SKM-1 (cell line): Measurements from ENCODE around the gene PNPLA2.
A peak's percentile ranks its signal among the peaks of the same experiment; 100 is the strongest.

Source experiments
- DNase-seq: peaks from one replicate; lab custom pipeline; 2025; ENCODE audit not compliant: unreplicated experiment; lab: John Stamatoyannopoulos, UW

The PNPLA2 gene

DNA sequence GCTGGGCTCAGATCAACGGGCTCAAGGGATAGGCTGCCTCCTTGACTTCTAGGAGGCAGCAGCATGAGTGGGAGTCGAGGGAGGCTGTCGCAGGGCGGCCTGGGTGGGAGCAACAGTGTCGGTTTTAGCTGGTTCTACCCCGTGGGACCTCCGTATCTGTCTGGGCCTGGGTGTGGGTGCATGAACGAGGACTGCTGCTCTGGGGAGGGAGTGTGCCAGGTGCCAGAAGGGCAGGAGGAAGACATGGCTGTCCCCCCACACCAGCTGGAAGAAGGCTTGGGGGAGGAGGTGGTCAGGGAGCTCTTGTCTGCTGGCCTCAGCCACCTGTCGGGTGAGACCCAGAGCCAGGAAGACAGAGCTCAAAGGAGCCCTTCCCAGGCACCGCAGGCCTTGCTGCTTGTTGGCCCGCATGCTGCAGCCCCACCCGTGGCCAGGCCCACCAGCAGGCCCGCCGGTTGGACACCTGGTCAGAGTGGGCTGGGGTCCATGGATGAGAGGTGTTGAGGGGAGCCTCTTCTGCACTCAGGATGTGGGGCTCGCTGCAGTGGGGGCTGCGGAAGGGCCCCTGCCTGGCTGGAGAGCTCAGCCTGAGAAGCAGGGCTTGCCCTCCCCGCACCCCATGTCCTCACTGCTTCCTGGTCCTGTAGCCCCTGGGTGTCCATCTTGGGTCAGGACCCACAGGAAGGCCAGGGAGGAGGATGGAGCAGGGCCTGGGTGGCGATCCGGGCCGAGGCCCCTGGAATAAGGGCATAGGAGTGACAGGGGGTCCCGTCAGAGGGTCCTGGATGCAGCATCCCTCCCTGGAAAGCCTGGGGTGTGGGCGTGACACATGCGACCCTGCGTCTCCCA, 32.3 kb upstream of the PNPLA2 start:
- no peak for DNase-seq

DNA sequence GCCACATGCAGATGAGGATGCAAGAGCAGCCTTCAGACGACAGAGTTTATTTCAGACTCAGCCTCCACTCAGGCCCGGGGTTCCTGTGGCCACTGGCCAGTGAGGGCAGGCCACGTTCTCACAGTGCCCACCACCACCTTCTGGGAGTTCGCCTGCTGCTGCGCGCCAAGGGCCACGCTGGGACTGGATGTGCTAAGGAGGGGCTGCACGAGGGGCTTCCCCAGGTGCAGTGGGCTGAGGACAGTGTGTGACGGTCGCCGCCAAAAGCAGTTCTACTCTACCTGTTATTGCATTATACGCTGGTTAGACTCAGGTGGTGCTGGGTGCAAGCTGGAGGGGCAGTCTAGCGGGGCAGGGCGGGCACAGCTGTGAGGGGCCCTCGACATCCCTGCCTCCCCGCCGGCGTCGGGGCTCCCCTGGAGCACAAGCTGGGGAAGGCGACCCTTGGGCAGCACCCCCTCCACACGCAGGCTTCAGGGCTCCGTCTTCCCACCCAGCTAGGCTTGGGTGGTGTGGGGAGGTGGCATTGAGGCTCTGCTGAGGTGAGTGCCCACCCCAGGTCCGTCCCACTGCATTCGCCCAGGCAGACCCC, 31.5 kb upstream of the PNPLA2 start:
- no peak for DNase-seq

DNA sequence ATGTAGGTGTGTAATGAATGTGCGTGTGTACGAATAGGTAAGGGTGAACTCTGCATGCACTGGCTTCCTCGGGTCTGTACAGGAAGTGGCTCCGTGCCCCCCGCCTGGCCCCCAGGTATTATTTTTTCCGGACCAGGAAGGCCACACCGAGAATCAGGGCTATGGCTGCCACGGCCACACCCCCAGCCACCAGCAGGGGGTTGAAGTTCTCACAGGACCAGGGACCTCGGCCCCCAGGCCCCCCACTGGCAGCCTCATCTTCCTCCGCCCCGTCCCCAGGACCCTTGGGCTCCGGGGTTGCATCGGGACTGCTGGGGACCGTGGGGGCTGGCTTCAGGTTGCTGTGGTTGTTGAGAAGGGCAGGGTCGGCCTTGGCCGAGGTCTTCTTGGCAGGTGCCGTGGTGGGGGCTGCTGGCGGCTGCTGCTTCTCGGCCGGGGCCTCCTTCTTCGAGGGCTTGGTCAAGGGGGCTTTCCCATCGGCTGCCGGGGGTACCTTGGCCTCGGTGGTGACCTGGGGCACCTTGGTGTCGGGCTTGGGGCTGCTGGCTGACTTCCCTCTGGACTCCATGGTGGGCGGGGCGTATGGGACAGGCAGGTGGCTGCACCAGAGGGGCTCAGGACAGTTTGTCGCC, 30.6 kb upstream of the PNPLA2 start:
- no peak for DNase-seq

DNA sequence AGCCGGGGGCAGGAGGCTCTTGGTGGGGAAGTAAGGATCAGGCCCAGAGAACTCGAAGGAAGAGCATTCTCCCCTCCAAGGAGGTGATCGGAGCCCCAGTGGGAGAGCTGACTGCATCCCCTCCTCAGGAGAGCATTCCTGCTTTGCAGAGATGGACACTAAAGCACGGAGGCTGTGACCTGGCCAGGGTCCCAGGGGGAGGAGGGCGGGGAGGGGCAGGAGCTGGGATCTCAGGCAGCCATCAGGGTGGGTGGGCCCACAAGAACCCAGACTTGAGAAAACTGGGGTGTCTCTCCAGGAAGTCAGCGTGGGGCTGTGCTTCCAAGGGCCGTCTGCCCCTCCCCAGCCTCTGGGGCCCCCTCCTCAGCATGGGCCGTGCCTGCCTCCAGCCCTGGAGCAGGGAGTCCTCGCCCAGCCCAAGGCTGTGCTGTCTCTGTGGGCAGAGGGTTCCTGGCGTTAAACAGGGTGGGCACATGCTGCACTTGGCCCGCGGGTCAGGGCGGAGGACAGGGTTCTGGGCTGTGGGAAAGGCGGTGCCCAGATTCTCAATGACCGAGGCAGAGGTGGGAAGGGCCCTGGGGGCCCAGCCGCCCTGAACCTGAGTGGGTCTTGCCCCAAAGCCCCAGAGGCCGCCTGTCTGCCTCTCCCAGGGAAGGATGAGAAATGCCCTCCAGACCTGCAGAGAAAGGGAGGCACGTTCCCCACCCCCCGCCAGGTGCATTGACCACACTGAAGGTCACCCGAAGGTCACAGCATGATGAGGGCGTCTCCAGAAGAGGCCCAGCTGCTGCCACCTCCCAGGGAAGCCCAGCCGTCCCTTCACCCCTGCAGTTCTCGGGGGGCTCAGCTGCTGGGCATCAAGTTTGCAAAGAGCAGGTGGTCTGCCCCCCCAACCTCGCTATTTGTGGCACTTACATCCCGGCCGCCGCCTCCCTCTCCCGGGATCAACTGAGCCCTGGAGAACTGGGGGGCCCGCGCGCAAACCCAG, 29.5 kb upstream of the PNPLA2 start:
- DNase-seq = no peak

DNA sequence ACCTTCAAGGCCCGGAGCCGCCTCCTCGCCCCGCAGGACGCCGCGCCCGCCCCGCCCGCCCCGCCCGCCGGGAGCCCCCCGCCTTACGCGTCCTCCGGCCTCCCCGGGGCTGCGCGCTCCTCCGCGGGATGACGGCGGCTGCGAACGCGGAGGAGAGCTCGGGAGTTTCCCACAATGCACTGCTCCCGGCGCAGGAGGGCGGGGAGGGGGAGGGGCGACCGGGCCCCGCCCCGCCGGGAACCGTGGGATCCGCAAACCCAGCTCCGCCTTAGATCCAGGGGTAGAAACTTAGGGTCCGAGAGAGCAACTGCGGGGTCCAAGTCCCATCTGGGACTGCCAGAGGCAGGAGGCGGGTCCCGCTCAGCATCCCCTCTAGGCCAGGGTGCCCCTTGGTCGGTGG, 28.8 kb upstream of the PNPLA2 start, which contains the start of gene CEND1:
CEND1 (minus strand) TSS at position 148 of the 400 bp plus-strand sequence. CDS start 1,514 bp downstream, outside the sequence.
- no peak for DNase-seq

DNA sequence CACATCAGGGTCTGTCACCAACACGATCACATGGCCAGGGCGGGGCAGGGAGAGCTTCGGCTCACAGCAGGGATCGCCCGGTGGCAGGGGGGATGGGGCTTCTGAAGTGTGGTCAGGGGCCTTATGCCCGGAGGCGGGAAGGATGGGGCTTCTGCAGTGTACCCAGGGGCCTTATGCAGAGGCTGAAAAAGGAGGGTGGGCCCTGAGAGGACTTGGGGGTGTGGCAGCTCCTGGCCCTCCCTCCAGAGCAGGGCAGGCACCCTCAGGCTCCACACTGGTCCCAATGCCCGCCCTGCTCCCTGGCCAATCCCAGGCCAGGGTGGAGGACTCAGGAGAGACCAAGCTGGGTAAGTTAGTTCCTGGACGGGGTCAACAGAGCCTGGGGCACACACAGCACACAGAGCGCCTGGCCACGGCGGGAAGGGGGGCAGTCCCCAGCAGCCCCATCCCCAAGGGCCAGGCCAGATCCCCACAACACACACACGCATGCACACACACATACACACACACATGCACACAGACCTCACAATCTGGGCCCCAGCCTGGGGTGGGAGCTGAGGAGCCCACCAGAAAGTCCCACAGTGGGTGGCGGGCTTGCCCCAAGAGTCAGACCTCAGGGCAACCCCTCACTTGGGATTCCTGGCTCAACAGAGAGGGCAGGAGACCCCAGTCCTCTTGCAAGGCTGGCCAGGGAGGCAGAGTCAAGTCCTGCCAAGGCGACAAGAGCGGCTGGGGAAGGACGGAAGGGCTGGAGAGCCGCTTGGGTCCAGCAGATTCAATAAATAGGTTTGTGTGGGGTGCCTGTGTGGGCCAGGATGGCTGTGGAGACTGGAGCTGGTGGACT, 27.8 kb upstream of the PNPLA2 start:
- DNase-seq = no peak

DNA sequence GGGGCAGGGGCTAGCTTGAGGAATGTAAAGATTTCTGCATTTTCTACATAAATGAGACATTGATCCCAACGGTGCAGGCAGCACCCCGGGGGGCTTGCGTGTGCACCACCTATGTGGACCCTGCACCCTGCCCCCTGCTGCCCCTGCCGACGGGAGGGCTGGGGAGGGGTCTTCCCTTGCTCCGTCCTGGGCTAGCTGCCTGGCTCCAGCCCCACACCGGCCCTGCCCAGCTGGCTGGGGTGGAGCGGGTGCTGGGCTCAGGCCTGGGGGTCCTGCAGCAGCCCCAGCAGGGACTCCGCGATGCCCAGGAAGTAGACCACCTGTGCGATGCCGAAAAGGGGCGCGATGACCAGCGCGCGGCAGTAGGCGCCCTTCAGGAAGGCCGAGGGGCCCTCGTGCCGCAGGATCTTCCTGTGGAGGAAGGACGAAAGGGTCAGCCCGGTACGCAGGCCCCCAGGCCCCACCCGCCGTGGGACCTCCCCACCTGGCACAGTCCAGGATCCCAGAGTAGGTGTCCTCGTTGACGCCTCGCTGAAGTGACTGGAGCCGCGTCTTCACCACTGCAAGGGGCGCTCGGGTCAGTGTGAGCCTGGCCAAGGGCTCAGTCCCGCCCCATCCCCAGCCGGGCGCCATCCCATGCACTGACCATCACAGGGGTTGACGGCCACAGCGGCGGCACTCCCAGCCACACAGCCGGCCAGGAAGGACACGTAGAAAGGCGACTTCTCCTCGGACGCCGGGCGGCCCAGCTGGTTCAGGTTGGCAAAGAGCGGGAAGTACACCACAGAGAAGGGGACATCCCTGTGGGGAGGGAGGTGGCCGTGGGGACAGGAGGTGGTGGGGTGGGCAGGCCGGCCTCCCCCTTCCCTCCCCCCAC, 26.8 kb upstream of the PNPLA2 start:
- no peak for DNase-seq

DNA sequence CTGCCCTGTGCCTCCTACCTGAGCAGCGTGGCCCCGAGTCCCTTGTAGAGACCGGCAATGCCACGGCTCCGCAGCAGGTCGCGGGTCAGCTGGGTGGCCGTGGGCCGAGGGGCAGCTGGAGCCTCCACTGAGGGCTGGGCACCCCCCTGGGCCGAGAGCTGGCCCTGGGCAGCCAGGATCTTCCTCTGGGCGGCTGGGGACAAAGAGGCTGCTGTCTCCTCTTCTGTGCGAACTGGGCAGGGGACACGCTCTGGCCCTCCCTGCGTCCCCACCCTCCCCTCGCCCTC, 26.2 kb upstream of the PNPLA2 start:
- no peak for DNase-seq

DNA sequence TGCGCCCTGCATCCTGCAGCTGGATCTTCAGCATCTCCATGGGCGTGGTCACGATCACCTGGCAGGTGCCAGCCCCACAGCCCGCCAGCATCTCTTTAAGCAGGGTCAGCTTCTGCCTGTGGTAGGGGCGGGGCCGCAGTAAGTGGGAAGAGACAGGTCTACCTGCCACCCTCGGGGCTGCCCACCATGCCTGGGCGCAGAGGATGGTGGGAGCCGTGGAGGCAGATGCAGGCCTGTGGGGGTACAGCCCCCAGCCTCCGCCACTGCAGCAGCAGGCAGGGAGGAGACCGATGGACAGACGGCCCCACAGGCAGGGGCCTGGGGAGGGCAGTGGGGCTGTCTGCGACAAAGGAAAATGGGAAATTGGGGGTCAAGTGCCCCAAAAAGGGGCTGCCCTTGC, 25.8 kb upstream of the PNPLA2 start:
- DNase-seq = no peak

DNA sequence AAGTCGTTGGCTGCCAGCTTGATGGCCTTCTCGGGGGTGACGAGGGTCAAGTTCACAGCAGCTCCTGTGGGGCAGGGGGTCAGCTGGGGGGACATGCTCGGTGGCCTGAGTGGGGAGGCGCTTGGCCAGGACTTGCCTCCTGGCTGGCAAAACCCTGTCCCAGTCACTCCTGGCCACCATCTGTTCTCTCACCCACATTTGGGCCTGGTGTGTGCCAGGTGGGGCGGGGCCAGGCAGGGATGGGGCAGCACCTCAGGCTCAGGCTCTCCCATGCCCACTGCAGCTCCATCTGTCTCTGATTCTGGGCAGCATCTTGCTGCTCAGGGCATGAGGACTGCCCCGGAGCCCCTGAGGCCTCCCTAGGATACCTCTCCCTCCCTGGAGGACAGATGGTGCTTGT, 25.2 kb upstream of the PNPLA2 start:
- no peak for DNase-seq

DNA sequence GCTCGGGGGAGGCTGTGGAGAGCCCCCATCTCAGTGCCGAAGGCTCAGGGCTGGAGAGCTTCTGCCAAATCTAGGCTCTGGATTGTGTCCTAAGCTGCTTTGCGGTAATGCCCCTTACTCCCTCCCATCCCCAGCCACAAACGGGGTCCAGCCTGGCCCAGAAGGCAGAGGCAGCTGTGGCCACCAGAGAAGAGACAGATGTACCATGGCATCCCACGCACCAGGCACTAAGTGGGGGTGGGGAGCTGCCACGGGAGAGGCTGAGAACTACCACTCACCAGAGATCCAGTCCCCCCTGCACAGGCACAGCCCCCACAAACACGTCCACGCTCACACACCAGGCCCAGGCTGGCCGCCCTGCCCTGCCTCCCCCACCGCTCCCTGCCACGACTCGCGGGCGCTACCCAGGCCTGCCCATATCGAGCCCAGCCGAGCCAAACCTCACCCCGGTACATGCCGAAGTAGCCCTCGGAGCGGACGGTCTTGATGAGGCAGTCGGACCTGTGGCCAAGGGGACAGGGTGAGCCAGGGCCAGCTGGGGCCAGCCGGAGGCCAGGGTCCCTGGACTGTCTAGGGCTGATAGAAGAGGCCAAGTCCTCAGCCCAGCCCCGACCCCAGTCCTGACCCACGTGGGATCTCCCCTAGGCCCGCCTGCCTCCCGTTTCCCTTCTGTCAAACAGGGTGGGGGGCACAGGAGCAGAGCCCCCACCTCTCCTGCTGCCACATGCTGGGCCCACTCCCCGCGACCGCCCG, 24.5 kb upstream of the PNPLA2 start:
- DNase-seq = no peak

DNA sequence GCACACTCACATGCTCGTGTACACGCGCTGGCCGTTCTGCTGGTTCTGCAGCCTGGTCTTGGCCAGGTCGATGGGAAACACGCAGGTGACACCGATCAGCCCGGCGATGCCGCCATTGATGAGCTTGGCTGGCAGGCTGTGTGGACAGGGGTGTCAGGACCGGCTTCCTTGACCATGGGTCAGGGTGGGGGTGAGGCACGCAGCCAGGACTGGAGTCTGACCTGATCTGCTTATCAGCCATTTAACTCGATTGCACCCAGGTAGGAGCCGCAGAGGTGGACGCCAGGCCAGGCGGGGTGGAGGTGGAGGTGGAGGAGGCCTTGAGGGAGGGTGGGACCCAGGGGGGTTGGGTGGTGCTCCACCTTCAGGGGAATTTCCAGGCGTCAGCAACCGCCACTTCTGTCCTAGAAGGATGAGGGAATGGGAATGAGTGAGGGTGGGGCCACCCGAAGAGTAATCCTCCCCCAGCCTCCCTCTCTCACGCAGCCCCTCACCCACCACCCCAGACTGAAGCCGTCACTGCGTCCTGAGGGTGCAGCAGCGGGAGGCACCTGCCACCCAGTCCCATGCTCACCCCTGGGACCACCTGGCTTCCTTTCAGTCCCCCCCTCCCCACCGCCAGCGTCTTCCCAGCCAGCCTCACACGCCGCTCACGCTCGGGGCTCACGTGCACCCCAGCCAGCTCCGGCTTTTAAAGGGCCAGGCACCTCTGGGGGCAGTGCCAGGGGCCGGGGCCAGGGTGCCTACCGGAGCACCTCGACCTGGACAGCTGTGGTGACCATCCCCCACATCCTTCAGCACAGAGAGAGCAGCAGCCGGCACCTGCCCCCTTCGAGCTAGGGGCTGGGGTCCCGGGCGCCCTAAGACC, 23.7 kb upstream of the PNPLA2 start:
- DNase-seq = no peak

DNA sequence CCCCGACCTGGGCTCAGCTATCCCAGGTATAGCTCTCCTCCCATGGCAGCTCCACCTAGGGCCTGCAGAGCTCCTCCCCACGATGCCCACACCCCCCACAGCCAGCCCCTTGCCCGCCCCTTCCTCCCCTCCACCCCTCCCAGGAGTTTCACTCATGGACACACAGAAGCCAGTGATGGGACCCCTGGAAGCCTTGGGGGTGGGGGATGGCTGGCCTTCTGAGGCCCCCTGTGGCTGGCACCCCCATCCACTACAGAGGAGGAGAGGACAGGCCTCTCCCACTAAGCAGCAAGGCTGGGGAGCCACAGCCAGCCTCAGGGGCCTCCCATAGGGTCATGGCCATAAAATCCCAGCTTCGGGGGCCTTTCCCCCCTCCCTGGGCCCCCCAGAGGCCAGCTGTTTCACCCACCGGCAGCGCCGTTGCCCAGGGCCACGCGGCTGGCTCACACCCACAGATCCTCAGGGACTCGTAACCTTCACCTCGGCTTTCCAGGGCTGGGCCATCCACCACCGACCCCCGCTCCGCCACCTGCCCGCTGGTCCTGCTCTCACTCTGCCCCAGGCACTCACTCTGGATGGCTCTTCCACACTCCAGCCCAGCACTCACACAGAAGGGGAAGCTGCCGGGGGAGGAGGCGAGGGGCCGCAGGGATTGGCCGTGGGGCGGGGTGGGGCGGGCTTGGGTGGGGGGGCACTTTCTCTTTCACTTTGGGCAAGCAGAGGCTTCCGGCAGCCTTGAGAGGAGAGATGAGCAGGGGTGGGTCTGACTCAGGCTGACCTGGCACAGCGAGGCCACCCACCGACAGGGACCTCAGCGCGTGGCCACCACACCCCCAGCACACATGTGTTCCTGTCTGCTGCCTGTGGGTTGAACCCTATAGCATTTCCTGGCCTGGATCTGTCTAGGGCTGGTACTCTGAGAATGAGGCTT, 22.8 kb upstream of the PNPLA2 start:
- DNase-seq = peak; percentile 77

DNA sequence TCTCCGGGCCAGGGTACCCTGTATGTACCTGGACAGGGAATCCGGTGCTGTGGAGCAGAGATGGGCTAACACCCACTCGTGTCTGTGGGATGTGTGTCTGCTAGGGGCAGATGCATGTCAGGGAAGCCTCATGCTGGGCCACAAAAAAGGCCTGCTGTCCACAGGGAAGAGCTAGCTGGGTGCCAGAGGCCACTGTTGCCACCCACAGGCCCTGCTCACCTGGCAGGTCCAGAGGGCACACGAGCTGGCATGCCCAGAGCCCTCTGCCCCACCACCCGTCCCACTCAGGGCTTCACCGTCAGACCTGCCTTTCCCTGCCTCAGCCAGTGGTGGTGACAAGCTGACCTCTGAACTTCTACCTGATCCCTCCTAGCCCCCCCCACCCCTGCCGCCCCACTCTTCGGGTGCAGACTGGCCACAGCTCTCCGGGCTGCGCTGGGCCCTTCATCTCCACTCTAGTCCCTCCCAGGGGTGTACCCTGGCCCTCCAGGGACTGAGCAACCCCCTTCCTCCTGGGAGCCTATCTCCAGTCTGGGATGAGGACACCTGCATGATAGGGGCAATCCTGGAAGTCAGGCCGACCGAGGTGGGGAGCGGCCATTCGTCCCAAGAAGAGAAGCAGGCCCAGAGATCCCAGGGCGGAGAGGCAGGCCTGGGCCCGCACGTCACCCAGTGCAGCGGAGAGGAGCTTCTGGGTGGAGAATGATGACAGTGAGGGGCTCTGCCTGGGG, 22.0 kb upstream of the PNPLA2 start:
- no peak for DNase-seq

DNA sequence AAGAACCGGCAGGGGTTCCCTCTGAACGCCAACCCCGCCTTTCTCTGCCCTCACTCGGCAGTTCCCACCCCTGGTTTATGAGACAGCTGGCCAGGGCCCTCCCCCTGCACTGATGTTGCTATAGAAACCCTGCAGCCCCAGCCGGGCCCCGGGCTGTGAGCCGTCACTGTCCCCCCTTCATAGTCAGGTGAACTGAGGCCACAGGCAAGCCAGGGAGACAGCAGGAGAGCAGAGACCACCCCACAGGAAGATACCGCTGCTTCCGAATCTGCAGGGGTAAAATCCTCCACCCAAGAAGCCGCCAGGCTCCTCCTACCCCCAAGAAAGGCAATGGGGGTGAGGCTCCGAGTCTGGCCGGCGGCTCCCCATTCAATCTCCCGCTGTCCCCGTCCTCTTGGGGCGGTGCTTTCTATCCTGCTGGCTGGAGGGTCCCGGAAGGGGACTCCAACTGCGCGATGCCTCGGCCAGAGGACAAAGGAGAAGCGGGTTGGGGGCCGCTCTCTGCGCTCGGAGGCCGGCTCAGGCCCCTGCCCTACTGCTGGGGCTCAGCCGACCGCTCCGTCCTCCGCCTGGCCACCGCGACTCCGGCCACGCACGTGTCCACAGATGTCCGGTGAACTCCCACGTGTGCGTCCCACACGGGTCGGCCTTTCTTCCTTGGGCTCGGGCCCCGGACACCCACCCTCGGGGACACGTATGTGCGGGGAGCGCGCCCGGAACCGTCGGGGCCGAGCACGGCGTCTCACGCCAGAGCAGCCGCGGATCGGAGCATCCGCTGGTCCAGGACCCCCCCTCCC, 21.2 kb upstream of the PNPLA2 start:
- DNase-seq = peak; percentile 55
